ENCODE data around the gene BACH2. TPM values are rescaled to one million over a fixed set of nuclear protein-coding genes. Genes with fewer than 3 reads are reported as not detected.

Gene BACH2
- total and polyA plus RNA-seq, 2 of the 4 experiments (the other 2 are of a cell fraction), result 1.3 to 1.4 TPM

DNA sequence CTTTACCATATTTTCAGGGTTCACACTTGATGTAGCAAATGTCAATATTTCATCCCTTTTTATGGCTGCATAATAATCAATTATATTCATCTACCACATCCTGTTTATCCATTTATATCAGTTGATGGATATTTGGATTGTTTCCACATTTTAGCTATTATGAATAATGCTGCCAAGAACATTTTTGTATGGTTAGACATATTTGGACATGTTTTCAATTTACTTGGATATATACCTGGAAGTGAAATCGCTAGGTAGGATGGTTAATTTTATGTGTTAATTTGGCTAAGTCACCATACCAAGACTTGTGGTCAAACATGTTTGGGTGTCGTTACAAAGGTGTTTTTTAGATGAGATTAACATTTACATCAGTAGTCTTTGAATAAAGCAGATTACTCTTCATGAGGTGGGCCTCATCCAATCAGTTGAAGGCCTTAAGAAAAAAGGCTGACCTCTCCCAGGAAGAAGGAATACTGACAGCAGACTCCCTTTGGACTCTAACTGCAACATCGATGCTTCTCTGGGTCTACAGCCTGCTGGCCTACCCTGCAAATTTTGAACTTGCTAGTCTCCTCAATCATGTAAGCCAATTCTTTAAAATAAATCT, 196.5 kb downstream of the BACH2 start:
- Histone ChIP-seq H3K79me1 (ENCODE audit: low read depth in 1 of 2, low read length in 2 of 2) (no peaks in the 10 kb centered on the region), H2AFZ (replicated peaks; ENCODE audit: low read length, poor library complexity) (no peak overlapping the region), H4K5ac (ENCODE audit: low read depth, low read length) (no peak overlapping the region), H3K4me1 (ENCODE audit: control insufficient read depth, insufficient read depth, low read length) (peaks cover 14% of the 10 kb centered on the region), H3K9me3 (ENCODE audit: control insufficient read depth, insufficient read depth, low read length) (no peaks in the 10 kb centered on the region), H2AK9ac (replicated peaks; ENCODE audit: low read depth, low read length, poor library complexity) (no peak overlapping the region), H2AK5ac (ENCODE audit: low read depth, low read length) (no peak overlapping the region), H2BK5ac (ENCODE audit: low read depth, low read length, poor library complexity, severe bottlenecking) (peak overlapping the region; percentile 44), H3K9ac (ENCODE audit: low read depth, low read length) (no peak overlapping the region), H3K4me3 (ENCODE audit: insufficient read depth, low read depth, low read length) (no peak overlapping the region), H4K91ac (ENCODE audit: insufficient read depth, low read depth, low read length) (no peak overlapping the region), H3K4ac (ENCODE audit: low read depth, low read length) (no peak overlapping the region), H2BK120ac (ENCODE audit: low read depth, low read length) (no peak overlapping the region), H4K20me1 (ENCODE audit: insufficient read depth, low read length) (no peaks in the 10 kb centered on the region), H3K4me2 (ENCODE audit: low read depth, low read length) (no peak overlapping the region), H3K14ac (replicated peaks; ENCODE audit: low read depth, low read length) (no peak overlapping the region), H3K18ac (ENCODE audit: low read depth, low read length) (no peak overlapping the region), H3K27ac (ENCODE audit: insufficient read depth, low read length) (no peak overlapping the region), H2BK20ac (ENCODE audit: low read depth, low read length) (no peak overlapping the region), H3K36me3 (ENCODE audit: control insufficient read depth, insufficient read depth, low read length) (no peaks in the 10 kb centered on the region), H4K8ac (ENCODE audit: low read depth in 2 of 2, low read length in 2 of 2) (no peak overlapping the region), H2BK15ac (ENCODE audit: low read depth, low read length) (no peak overlapping the region), H3K9me1 (ENCODE audit: insufficient read depth, low read length) (peaks cover 18% of the 10 kb centered on the region), H3K27me3 (ENCODE audit: control insufficient read depth, insufficient read depth, low read length) (no peaks in the 10 kb centered on the region), H3K23ac (ENCODE audit: low read depth, low read length) (no peak overlapping the region), H3K56ac (ENCODE audit: extremely low read depth, insufficient read depth, low read length) (no peak overlapping the region)
- DNase-seq (no peak), ATAC-seq (ENCODE audit: low read depth) (no peak)
- TF ChIP-seq, protein P1, sequence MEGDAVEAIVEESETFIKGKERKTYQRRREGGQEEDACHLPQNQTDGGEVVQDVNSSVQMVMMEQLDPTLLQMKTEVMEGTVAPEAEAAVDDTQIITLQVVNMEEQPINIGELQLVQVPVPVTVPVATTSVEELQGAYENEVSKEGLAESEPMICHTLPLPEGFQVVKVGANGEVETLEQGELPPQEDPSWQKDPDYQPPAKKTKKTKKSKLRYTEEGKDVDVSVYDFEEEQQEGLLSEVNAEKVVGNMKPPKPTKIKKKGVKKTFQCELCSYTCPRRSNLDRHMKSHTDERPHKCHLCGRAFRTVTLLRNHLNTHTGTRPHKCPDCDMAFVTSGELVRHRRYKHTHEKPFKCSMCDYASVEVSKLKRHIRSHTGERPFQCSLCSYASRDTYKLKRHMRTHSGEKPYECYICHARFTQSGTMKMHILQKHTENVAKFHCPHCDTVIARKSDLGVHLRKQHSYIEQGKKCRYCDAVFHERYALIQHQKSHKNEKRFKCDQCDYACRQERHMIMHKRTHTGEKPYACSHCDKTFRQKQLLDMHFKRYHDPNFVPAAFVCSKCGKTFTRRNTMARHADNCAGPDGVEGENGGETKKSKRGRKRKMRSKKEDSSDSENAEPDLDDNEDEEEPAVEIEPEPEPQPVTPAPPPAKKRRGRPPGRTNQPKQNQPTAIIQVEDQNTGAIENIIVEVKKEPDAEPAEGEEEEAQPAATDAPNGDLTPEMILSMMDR (conservative IDR thresholded peaks at IDR 0.05; ENCODE audit: low read depth, low read length), result no peak
- TF ChIP-seq USF2 (IDR thresholded peaks at IDR 0.05; ENCODE audit: low read depth, low read length), result no peak
- TF ChIP-seq FOS (IDR thresholded peaks at IDR 0.05; ENCODE audit: low read depth, low read length), result no peak
- TF ChIP-seq BHLHE40 (IDR thresholded peaks at IDR 0.05; ENCODE audit: low read depth, low read length), result no peak
- TF ChIP-seq POLR2A (IDR thresholded peaks at IDR 0.05; ENCODE audit: low read depth, low read length), result no peak
- TF ChIP-seq RAD21 (IDR thresholded peaks at IDR 0.05; ENCODE audit: low read length), result no peak
- no peak for TF ChIP-seq MAZ (IDR thresholded peaks at IDR 0.05; ENCODE audit: borderline replicate concordance, low read depth, low read length)
- TF ChIP-seq CHD1 (IDR thresholded peaks at IDR 0.05; ENCODE audit: low read depth, low read length), result no peak
- intact Hi-C loops (cut with micrococcal nuclease) (no loop called here), dilution Hi-C loops (cut with HindIII; ENCODE audit: low sequenced_read_pairs, unreplicated experiment) (no loop called here), in situ Hi-C loops (cut with MboI; ENCODE audit: low sequenced_read_pairs) (no loop called here)
- no CpG with 5 or more reads among the region's 3 CpGs for WGBS, 2 experiments (ENCODE audit: extremely low coverage in 2 of 2, insufficient read length in 1 of 2)
- POLR2A ChIA-PET (ENCODE audit: unreplicated experiment), result no interaction called here
- BruUV-seq (replicated peaks), result no TSS peak
- CTCF ChIA-PET, result no interaction called here
